K562 (cell line): Measurements from ENCODE around the gene KCNQ2. TPM values are rescaled to one million over a fixed set of nuclear protein-coding genes. Genes with fewer than 3 reads are reported as not detected.
A peak's percentile ranks its signal among the peaks of the same experiment; 100 is the strongest.

ENCODE experiments used
- BDP1 ChIP-seq: IDR thresholded peaks from 3 replicates; pipeline ENCODE4 v1.6.1; 2011; ENCODE audit not compliant: insufficient read length, insufficient read depth
- CHD2 ChIP-seq: IDR thresholded peaks from 2 replicates; pipeline ENCODE4 v1.6.1; 2011; ENCODE audit warnings: low read depth, low read length
- CREM ChIP-seq: IDR thresholded peaks from 2 replicates; pipeline ENCODE4 v1.6.1; 2014; ENCODE audit warnings: antibody characterized with exemption, low read depth
- E2F5 ChIP-seq: sonication (generic); formaldehyde crosslinking; IDR thresholded peaks from 2 replicates; pipeline ENCODE4 v1.8.0; 2022; ENCODE audit warnings: mild to moderate bottlenecking, missing genetic modification reagents
- NKRF ChIP-seq: fragments of 450-650 bp; IDR thresholded peaks from 2 replicates; pipeline ENCODE4 v1.6.1; 2016; ENCODE audit warnings: borderline replicate concordance
- PPARD ChIP-seq: fragments of 250-450 bp; sonication (Bioruptor Pico); IDR thresholded peaks from 2 replicates; pipeline ENCODE4 v1.8.0; 2022; ENCODE audit warnings: inconsistent platforms, mild to moderate bottlenecking, moderate library complexity
- RCOR1 ChIP-seq, 2 experiments: IDR thresholded peaks; 2 replicates each; pipeline ENCODE4 v1.6.1; 2012; ENCODE audit warnings: low read depth in 2 of 2, low read length in 2 of 2, borderline replicate concordance in 1 of 2, improper control_type of control experiment in 1 of 2
- RREB1 ChIP-seq: fragments of 250-450 bp; sonication (Bioruptor Pico); IDR thresholded peaks from 2 replicates; pipeline ENCODE4 v1.4.0; 2020
- SNRNP70 ChIP-seq: fragments of 200-400 bp; formaldehyde crosslinking; optimal IDR thresholded peaks from 2 replicates; pipeline ENCODE3; 2017; ENCODE audit warnings: low read depth, low read length
- TGIF2 ChIP-seq: sonication (generic); formaldehyde crosslinking; IDR thresholded peaks from 2 replicates; pipeline ENCODE4 v1.8.1; 2022; ENCODE audit warnings: mild to moderate bottlenecking, missing genetic modification reagents, moderate library complexity
- THAP7 ChIP-seq: fragments of 250-450 bp; sonication (Bioruptor Pico); IDR thresholded peaks from 2 replicates; pipeline ENCODE4 v1.5.0; 2021
- U2AF2 ChIP-seq: fragments of 200-400 bp; formaldehyde crosslinking; optimal IDR thresholded peaks from 2 replicates; pipeline ENCODE3; 2017; ENCODE audit warnings: low read depth, mild to moderate bottlenecking, low read length
- ZBTB12 ChIP-seq: fragments of 250-450 bp; sonication (Bioruptor Pico); IDR thresholded peaks from 2 replicates; pipeline ENCODE4 v1.4.0; 2020
- polyA plus RNA-seq, 8 experiments: library from polyadenylated mRNA; depleted of rRNA in 4 of 8; stranded (reverse) in 5 of 8; unstranded in 3 of 8; fragments of >200 nt; fragmentation: Nextera tagmentation in 2 of 8; fragmentation: Illumina TruSeq in 1 of 8; extraction: Ambion mirVana in 2 of 8; extraction: Trizol in 1 of 8; gene quantifications; 2 replicates each; pipeline versions ENCODE4 v1.2.1 to v1.2.3, GENCODE V29; 2011 to 2014; ENCODE audit warnings: inconsistent platforms in 1 of 8, missing spikeins in 1 of 8
- total RNA-seq, 7 experiments: library from RNA; depleted of rRNA in 6 of 7; stranded (reverse); fragments of >200 nt in 6 of 7; fragmentation: Illumina TruSeq in 2 of 7; extraction: Trizol in 2 of 7; gene quantifications; 2 replicates each; pipeline versions ENCODE4 v1.2.1 to v1.2.3, GENCODE V29; 2011 to 2021; ENCODE audit warnings: low replicate concordance in 1 of 7
- TF ChIP-seq, protein P1 (sequence below): IDR thresholded peaks from 2 replicates; pipeline ENCODE4 v1.6.1; 2011; ENCODE audit warnings: borderline replicate concordance, low read depth, mild to moderate bottlenecking, moderate library complexity, low read length; ENCODE audit not compliant: insufficient read depth, poor library complexity, severe bottlenecking

Gene KCNQ2
- total and polyA plus RNA-seq, 9 of the 15 experiments (the other 6 are each of a cell fraction or from before 2014, with no cell fraction given), result 0.13 to 0.16 TPM; not detected in 7

DNA sequence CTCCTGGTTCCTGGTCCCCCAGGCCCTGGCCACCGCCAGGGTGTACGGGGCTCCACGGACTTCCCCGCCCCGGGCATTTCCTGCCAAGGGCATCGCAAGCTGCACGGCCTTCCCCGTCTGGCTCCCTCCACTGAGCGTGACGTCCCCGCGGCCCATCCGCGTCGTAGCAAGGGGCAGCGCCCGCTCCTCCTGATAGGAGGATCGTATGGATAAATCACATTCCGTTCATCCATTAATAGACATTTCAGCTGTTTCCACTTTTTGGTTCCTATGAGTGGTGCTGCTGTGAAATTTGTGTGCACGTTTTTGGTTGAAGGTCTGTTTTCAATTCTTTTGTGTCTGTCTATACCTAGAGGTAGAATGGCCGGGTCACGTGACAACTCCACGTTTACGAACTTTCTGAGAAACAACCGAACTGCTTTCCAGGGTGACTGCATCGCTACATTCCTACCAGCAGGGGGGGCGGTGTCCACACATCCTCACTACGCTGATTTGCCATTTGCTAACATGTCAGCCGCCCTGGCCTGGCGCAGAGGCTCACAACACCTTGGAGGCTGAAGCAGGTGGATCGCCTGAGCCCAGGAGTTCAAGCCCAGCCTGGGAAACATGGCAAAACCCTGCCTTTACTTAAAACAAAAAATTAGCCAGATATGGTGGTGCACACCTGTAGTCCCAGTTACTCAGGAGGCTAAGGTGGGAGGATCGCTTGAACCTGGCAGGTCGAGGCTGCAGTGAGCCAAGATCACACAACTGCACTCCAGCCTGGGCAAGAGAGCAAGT is 37.7 kb downstream of the KCNQ2 start (continued):
- TF ChIP-seq ZBTB12, result no peak
- TF ChIP-seq RCOR1 (IDR thresholded peaks at IDR 0.05; ENCODE audit: borderline replicate concordance in 1 of 2, low read depth in 2 of 2, low read length in 2 of 2), result 0 out of 4 replicates have a peak, but pooled peaks of 1 of the 2 experiments have one; percentile 25
- TF ChIP-seq PPARD (CRISPR knock-in tag), result no peak
- TF ChIP-seq TGIF2, result no peak
- TF ChIP-seq THAP7 (CRISPR knock-in tag), result no peak
- no peak for TF ChIP-seq NKRF
- no peak for TF ChIP-seq BDP1
- TF ChIP-seq CREM, result peak; percentile 46; the same call in 1 of the 2 replicates
- no peak for TF ChIP-seq E2F5
- no peak for TF ChIP-seq CHD2
- TF ChIP-seq, protein P1, sequence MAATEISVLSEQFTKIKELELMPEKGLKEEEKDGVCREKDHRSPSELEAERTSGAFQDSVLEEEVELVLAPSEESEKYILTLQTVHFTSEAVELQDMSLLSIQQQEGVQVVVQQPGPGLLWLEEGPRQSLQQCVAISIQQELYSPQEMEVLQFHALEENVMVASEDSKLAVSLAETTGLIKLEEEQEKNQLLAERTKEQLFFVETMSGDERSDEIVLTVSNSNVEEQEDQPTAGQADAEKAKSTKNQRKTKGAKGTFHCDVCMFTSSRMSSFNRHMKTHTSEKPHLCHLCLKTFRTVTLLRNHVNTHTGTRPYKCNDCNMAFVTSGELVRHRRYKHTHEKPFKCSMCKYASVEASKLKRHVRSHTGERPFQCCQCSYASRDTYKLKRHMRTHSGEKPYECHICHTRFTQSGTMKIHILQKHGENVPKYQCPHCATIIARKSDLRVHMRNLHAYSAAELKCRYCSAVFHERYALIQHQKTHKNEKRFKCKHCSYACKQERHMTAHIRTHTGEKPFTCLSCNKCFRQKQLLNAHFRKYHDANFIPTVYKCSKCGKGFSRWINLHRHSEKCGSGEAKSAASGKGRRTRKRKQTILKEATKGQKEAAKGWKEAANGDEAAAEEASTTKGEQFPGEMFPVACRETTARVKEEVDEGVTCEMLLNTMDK, result no peak
- TF ChIP-seq U2AF2, result no peak
- no peak for TF ChIP-seq RREB1 (CRISPR knock-in tag)
- no peak for TF ChIP-seq SNRNP70
